NOMO-1 treated with dmso at 0.1 percent for 144 hours (cell line): ENCODE measurements around the gene KAT6B.
A peak's percentile ranks its signal among the peaks of the same experiment; 100 is the strongest.
"Not testable (repeated sequence)": the region's sequence is repeated elsewhere in the genome, so short reads cannot be mapped to it uniquely, and the experiment has no call there.

Source experiments
- DNase-seq: peaks from one replicate; lab custom pipeline; 2025; ENCODE audit not compliant: unreplicated experiment; lab: John Stamatoyannopoulos, UW

KAT6B gene

GRCh38 chr10:74856940-74857339 is 30.5 kb downstream of the KAT6B start:
- DNase-seq, result no peak

GRCh38 chr10:74857586-74857985 is 31.2 kb downstream of the KAT6B start:
- DNase-seq, result no peak

GRCh38 chr10:74859546-74859945 is 33.1 kb downstream of the KAT6B start:
- no peak for DNase-seq

GRCh38 chr10:74862625-74863024 is 36.2 kb downstream of the KAT6B start:
- DNase-seq, result no peak

GRCh38 chr10:74863551-74863950 is 37.2 kb downstream of the KAT6B start:
- DNase-seq, result peak; percentile 8

- no peak for DNase-seq
Observed at GRCh38 chr10:74867351-74867750, 41.0 kb downstream of the KAT6B start.

- DNase-seq, result no peak
Observed at GRCh38 chr10:74868392-74868977, 42.1 kb downstream of the KAT6B start.

- DNase-seq, result no peak
Observed at GRCh38 chr10:74869635-74870034, 43.2 kb downstream of the KAT6B start.

- no peak for DNase-seq
Observed at GRCh38 chr10:74870191-74870590, 43.8 kb downstream of the KAT6B start.

GRCh38 chr10:74871595-74872382 is 45.4 kb downstream of the KAT6B start:
- no peak for DNase-seq

GRCh38 chr10:74873803-74874454 is 47.5 kb downstream of the KAT6B start:
- no peak for DNase-seq

- no peak for DNase-seq
Observed at GRCh38 chr10:74874649-74875048, 48.2 kb downstream of the KAT6B start.

- DNase-seq, result no peak
Observed at GRCh38 chr10:74875068-74875467, 48.7 kb downstream of the KAT6B start.

GRCh38 chr10:74875966-74876365 is 49.6 kb downstream of the KAT6B start:
- no peak for DNase-seq

- not testable (repeated sequence) for DNase-seq
Observed at GRCh38 chr10:74877054-74877453, 50.7 kb downstream of the KAT6B start.

GRCh38 chr10:74877898-74878297 is 51.5 kb downstream of the KAT6B start:
- DNase-seq, result no peak

- DNase-seq, result no peak
Observed at GRCh38 chr10:74880041-74880440, 53.6 kb downstream of the KAT6B start.

- no peak for DNase-seq
Observed at GRCh38 chr10:74881253-74881884, 55.0 kb downstream of the KAT6B start.

GRCh38 chr10:74882427-74882826 is 56.0 kb downstream of the KAT6B start:
- DNase-seq, result no peak

GRCh38 chr10:74882831-74883230 is 56.4 kb downstream of the KAT6B start:
- DNase-seq, result no peak

- DNase-seq, result no peak
Observed at GRCh38 chr10:74883428-74883827, 57.0 kb downstream of the KAT6B start.
